Measurements from ENCODE around the gene ATG5.

The ATG5 gene

GRCh38 chr6:106149472-106150069, 176.0 kb downstream of the ATG5 start:
- DNase-seq: peak; percentile 64

GRCh38 chr6:106147476-106147875, 178.1 kb downstream of the ATG5 start:
- DNase-seq: no peak

- no peak for DNase-seq
Measured at GRCh38 chr6:106146852-106147351, 178.7 kb downstream of the ATG5 start.

DNA sequence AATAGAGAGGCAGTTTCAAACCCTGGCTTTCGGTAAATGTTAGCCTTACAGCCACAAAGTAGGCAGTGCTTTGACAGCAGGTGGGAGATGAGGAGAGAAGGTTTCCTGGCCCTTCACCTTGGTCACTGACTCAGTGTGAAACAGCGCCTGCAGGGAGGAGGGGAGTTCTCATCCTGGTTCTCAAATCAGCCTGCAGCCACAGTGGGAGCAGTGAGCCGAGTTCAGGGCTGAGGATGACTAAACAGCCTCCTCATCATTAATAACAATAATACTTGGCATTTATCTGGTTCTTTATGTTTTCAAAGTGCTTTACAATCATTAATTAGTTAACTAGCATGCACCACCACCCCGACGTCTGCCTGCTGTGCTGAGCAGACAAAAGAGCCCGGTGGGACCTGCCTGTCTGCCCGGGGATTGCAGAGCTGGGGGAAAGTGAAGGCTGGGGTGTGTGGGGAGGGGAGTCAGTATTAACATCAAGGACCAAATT, 179.8 kb downstream of the ATG5 start:
- DNase-seq: peak; percentile 68

DNA sequence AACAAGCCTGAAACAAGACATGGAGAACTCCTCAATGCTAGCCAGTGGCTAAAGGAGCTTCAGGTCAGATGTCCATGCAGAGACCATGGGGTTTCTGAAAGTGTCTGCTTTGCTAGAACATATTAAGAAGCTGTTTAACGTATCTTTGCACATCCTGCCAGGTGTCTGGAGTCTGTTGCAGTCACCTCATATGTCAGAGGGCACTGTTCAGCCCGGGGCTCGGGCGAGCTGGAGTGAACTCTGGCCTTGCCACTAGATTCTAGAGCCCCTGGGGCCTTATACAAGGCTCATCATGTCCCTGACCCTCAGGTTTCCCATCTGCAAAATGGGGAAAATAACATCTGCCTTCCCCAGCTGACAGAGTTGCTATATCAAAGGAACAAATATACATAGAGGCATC, 180.4 kb downstream of the ATG5 start:
- DNase-seq: no peak

- no peak for DNase-seq
Measured at GRCh38 chr6:106143665-106144064, 181.9 kb downstream of the ATG5 start.

- peak; percentile 20 for DNase-seq
Measured at GRCh38 chr6:106142876-106143431, 182.6 kb downstream of the ATG5 start.

DNA sequence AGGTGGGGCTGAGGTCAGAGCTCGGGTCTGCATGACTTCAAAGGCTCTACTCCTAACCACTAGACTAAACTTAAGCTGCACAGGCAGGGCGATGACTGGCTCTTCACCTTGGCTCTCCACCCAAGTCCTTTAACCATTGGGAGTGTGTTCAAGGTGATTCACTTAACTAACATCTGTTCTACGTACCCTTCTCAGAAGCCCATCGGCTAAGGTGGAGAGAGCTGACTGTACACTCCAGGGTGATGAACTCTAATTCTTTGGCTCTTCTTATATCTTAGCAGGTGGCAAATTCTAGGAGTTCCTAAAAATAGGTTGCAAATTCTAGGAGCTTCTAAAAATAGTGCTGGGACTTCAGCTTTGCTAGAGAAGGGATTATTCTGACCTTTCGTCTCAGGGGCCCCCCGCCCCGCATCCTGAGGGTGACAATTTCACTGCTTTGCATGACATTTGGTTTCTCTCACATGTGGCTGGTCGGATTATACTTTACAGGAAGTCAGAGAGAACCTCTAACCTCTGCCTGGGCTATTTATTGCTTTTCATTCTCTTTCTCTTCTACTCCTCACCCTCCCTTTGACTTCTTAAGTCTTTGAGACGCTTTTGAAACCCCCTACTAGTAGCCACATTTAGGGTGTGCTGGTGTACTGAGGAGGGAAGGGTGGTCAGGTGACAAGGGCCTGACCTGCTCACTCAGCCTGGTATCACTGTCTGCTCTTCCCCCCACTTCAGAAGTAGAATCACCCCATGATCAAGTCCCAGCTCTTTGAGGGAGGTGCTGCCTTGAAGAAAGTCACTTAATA, 183.9 kb downstream of the ATG5 start:
- peak; percentile 77 for DNase-seq

DNA sequence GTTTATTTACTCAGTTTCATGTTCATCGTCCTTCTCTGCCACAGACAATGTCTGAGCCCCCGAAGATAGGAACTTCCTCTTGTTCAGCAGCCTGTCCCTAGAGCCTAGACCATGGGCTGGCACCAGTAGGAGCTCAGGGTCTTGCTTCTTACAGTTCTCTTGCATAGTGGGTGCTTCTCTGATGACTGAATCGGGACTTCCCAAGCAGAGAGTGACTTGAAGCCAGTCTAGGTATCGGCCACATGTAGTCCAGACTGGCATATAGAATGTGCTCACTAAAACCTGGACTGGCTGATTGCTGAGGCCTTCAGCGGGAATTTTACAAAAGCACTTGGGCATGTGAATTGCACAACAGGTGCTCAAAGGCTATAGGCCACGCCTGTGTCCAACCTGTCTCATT, 187.4 kb downstream of the ATG5 start:
- DNase-seq: no peak

DNA sequence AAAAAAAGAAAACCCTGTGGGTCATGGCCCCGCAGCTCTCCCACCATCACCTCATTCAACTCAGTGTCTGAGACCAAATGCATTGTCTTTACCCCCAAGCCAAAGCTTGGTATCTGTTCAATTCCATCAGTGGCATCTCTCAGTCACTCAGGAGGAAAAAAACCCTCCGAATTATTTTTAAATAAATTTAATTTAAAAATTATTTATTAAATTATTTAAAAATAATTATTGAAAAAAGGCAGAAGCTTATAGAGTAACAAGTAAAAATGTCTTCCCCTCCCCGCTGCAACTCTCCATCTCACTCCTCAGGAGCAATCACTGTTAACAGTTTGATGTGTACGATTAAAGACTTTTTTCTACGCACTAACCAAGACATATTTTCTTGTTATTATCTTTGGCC, 188.7 kb downstream of the ATG5 start:
- DNase-seq: no peak

DNA sequence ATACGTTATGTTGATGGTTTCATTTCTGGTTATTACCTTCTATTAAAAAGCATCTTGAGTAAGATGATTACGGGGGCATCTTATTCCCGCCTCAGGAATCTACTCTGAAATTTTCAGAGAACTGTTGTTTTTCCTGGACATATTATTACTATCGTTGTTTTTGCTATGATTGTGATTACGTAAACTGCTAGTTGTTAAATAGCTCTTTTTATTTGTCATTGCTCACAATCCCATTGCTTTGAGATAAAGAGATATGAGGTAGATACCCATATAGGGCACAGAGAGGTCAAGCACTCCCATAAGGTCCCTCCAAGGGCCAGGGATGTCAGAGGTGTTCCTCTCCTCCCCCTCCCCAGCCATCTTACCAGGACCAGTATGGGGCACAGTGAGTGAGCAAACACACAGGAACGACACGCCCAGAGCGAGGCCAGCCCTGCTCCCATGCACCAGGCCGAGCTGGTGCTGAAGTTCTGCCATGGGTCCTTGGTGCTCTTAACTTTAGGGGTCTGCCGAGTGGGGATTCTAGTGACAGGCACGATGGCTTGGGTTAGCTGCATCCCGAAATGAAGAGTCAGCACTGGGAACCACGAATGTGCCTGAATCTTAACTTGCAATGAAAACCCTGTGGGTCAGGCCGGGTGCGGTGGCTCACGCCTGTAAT, 189.5 kb downstream of the ATG5 start:
- DNase-seq: no peak

- DNase-seq: no peak
Measured at GRCh38 chr6:106134906-106135634, 190.5 kb downstream of the ATG5 start.

Measured in NK-92 treated with Interleukin-12 subunit alpha and Interleukin-12 subunit beta, amount 100 ng/mL, for 24 hours (cell line).